Adrenal gland (tissue), 5 donors: Measurements from ENCODE around the gene GOLT1B.

Experiments used
- CTCF ChIP-seq, 6 experiments: fragments of 450-650 bp in 4 of 6; fragments of 200-600 bp in 2 of 6; sonication (generic) in 1 of 6; IDR thresholded peaks; 1 replicate in 5 of 6; 2 replicates in 1 of 6; pipeline versions ENCODE4 v1.5.1 to v1.8.0; 2016 to 2021; ENCODE audit warnings: antibody characterized with exemption in 6 of 6, mild to moderate bottlenecking in 2 of 6, moderate library complexity in 1 of 6
- POLR2A ChIP-seq, 2 donors: fragments of 450-650 bp; IDR thresholded peaks; one replicate each; pipeline ENCODE4 v1.6.1; 2017; ENCODE audit warnings: antibody characterized with exemption in 2 of 2, mild to moderate bottlenecking in 2 of 2, moderate library complexity in 1 of 2
- donor health status: DM: no; HTN: no; CAD: no.

GRCh38 chr12:21501258-21502163, at the start of gene GOLT1B, which contains the start of gene RECQL:
- TF ChIP-seq POLR2A (IDR thresholded peaks at IDR 0.05) (peak; percentile 12 to 82), CTCF (IDR thresholded peaks at IDR 0.05) (peak in 1 of 6 experiments; percentile 5)
